GM19324 (cell line): ENCODE measurements around the gene TAF11L8.
"Not testable (repeated sequence)": the region's sequence is repeated elsewhere in the genome, so short reads cannot be mapped to it uniquely, and the experiment has no call there.

Source experiments
- ATAC-seq: cut with Tn5 transposase; IDR thresholded peaks from one replicate; pipeline ENCODE4 v1.9.1; 2021; ENCODE audit warnings: mild to moderate bottlenecking, moderate library complexity; ENCODE audit not compliant: unreplicated experiment, low FRiP score

TAF11L8 gene

DNA sequence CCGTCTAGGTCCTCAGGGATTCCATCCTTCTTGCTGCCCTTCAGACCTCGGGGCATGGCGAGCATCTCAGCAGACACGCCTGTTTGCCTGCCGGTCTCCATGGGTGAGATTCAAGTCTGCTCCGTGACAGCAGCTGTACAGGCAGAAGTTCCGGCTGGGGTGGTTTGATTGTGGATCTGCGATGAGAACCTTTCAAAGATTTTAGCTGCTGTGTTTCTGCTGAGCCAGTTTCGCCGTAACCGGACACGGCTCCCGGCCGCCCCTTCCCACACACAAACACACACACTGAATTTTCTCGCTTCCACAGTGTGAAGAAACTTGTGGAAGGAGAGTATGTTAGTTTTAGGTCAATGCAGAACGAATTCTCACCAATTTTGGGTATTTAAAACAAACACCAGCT lies at the start of gene TAF11L8:
Gene TAF11L8, minus strand, starts transcription at position 101 of the 400 bp plus-strand sequence.
- not testable (repeated sequence) for ATAC-seq

GRCh38 chr5:17634160-17634559 lies 43.4 kb upstream of the TAF11L8 start, which contains the start of gene TAF11L14:
TSS of gene TAF11L14 (plus strand) at chr5:17634460.
- no peak for ATAC-seq

DNA sequence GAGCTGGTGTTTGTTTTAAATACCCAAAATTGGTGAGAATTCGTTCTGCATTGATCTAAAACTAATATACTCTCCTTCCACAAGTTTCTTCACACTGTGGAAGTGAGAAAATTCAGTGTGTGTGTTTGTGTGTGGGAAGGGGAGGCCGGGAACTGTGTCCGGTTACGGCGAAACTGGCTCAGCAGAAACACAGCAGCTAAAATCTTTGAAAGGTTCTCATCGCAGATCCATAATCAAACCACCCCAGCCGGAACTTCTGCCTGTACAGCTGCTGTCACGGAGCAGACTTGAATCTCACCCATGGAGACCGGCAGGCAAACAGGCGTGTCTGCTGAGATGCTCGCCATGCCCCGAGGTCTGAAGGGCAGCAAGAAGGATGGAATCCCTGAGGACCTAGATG lies 41.0 kb upstream of the TAF11L8 start, which contains the start of gene TAF11L13:
Gene TAF11L13, plus strand, starts transcription at position 301 of the 400 bp plus-strand sequence.
- ATAC-seq = not testable (repeated sequence)

- no peak for ATAC-seq
Measured at GRCh38 chr5:17625686-17626085, 34.9 kb upstream of the TAF11L8 start.

- ATAC-seq = no peak
Measured at GRCh38 chr5:17620627-17621026, 29.9 kb upstream of the TAF11L8 start.

DNA sequence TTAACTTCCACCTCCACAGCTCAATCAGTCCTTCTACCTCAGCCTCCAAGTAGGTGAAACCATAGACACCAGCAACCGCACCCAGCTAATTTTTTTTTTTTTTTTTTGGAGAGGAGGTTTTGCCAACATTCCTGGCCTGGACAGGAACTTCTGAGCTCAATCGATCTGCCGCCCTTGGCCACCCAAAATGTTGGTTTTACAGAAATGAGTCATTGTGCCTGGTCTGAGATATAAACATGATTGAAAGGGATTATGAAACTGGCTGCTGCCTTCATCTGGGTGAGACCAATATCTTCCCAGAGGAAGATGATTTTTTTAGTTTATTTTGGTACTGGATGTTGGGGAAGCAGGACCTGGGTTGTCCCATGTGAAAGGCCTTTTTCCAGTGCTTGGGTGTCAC lies 28.6 kb upstream of the TAF11L8 start:
- no peak for ATAC-seq

DNA sequence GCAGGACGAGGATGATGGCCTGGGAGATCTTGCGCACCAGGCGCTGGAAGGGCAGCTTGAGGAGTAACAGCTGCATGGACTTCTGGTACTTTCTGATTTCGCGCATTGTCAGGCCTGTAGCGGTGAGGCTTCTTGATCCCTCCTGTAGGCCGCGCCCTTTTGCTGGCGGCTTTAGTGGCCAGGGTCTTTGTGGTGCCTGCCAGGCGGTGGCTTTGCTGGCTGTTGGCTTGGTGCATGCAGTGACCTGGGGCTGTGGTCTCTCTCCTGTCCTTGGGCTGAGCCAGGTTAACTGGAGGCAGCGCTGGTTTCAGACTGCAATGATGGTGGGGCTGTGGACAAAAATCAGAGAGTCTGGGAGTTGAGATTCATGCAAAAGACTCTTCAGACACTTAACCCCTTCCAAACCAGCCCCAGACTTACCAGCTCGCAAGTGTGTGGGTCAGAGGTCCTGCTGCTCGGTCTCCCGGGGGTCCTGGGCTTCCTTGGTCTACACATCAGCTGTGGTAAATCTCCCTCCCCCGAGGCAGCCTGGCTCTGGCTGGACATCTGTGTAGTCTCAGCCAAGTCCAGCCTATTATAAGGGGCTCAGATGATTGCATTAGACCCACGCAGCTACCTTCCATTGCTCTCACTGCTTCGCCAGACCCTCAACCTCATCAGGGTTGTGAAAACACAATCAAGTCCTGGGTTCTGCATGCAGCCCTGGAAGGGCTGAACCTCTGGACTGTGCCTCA lies 24.3 kb upstream of the TAF11L8 start:
- no peak for ATAC-seq

- ATAC-seq = not testable (repeated sequence)
Measured at GRCh38 chr5:17610092-17610491, 19.3 kb upstream of the TAF11L8 start, which contains the start of gene TAF11L12. TSS of gene TAF11L12 (plus strand) at chr5:17610392.

- not testable (repeated sequence) for ATAC-seq
Measured at GRCh38 chr5:17607461-17607860, 16.7 kb upstream of the TAF11L8 start.

- no peak for ATAC-seq
Measured at GRCh38 chr5:17604951-17605350, 14.2 kb upstream of the TAF11L8 start.

DNA sequence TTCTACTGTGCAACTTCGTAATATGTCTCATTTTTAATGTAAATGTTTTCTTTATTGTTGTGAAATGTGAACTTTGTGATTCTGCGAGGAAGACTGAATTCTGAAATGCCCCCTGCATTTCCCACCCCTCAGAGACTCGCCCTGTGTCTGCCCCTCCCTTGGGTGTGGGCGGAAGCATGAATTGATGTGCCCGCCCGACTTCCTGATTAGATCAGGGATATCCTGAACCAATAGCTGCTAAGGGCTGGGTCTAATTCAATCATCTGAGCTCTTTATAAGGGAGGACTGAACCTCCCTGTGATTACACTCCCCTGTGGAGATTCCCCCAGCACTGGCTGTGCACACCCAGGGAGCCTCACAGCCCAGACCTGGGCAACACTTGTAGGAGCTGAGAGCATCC lies 13.1 kb upstream of the TAF11L8 start, which contains the start of gene TAF11L11:
Gene TAF11L11, plus strand, starts transcription at position 304 of the 400 bp plus-strand sequence.
- not testable (repeated sequence) for ATAC-seq

DNA sequence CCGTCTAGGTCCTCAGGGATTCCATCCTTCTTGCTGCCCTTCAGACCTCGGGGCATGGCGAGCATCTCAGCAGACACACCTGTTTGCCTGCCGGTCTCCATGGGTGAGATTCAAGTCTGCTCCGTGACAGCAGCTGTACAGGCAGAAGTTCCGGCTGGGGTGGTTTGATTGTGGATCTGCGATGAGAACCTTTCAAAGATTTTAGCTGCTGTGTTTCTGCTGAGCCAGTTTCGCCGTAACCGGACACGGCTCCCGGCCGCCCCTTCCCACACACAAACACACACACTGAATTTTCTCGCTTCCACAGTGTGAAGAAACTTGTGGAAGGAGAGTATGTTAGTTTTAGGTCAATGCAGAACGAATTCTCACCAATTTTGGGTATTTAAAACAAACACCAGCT lies 7.0 kb upstream of the TAF11L8 start, which contains the start of gene TAF11L10:
Gene TAF11L10, minus strand, starts transcription at position 101 of the 400 bp plus-strand sequence.
- ATAC-seq = not testable (repeated sequence)

- not testable (repeated sequence) for ATAC-seq
Measured at GRCh38 chr5:17594255-17594654, 3.5 kb upstream of the TAF11L8 start, which contains the start of gene TAF11L9. TSS of gene TAF11L9 (minus strand) at chr5:17594394.

DNA sequence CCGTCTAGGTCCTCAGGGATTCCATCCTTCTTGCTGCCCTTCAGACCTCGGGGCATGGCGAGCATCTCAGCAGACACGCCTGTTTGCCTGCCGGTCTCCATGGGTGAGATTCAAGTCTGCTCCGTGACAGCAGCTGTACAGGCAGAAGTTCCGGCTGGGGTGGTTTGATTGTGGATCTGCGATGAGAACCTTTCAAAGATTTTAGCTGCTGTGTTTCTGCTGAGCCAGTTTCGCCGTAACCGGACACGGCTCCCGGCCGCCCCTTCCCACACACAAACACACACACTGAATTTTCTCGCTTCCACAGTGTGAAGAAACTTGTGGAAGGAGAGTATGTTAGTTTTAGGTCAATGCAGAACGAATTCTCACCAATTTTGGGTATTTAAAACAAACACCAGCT lies 5.1 kb downstream of the TAF11L8 start, which contains the start of gene TAF11L7:
Gene TAF11L7, minus strand, starts transcription at position 101 of the 400 bp plus-strand sequence.
- ATAC-seq = not testable (repeated sequence)
